Spleen (tissue), 11 donors: ENCODE measurements around the gene CLIC6. TPM values are rescaled to one million over a fixed set of nuclear protein-coding genes. Genes with fewer than 3 reads are reported as not detected.

Experiments
- DNase-seq: peaks from one replicate; pipeline ENCODE4 v3.0.0-alpha.2; 2020
- H3K27ac ChIP-seq, 8 donors: fragments of 200-600 bp; sonication (generic) in 7 of 8; 1 replicate in 4 of 8; 2 replicates in 4 of 8; pipeline versions ENCODE4 v1.5.0 to v1.8.0; 2016 to 2021; ENCODE audit warnings: inconsistent platforms in 4 of 8, mild to moderate bottlenecking in 4 of 8, moderate library complexity in 1 of 8
- H3K27me3 ChIP-seq, 7 donors: fragments of 200-600 bp; sonication (generic) in 6 of 7; replicated peaks in 1 of 7; 1 replicate in 4 of 7; 2 replicates in 3 of 7; pipeline versions ENCODE4 v1.5.0 to v1.8.0; 2016 to 2021; ENCODE audit warnings: inconsistent platforms in 3 of 7, mild to moderate bottlenecking in 1 of 7
- H3K36me3 ChIP-seq, 6 donors: fragments of 200-600 bp; sonication (generic) in 5 of 6; 1 replicate in 4 of 6; 2 replicates in 2 of 6; pipeline versions ENCODE4 v1.5.0 to v1.8.0; 2016 to 2021; ENCODE audit warnings: inconsistent platforms in 2 of 6
- H3K4me1 ChIP-seq, 6 donors: fragments of 200-600 bp; sonication (generic) in 5 of 6; 1 replicate in 3 of 6; 2 replicates in 3 of 6; pipeline versions ENCODE4 v1.5.0 to v1.8.0; 2016 to 2021; ENCODE audit warnings: inconsistent platforms in 3 of 6
- H3K4me3 ChIP-seq, 8 donors: fragments of 200-600 bp; sonication (generic) in 7 of 8; 1 replicate in 4 of 8; 2 replicates in 4 of 8; pipeline versions ENCODE4 v1.5.0 to v1.8.0; 2016 to 2021; ENCODE audit warnings: inconsistent platforms in 4 of 8, mild to moderate bottlenecking in 4 of 8, moderate library complexity in 2 of 8
- H3K9me3 ChIP-seq, 8 donors: fragments of 200-600 bp; sonication (generic) in 7 of 8; 1 replicate in 4 of 8; 2 replicates in 4 of 8; pipeline versions ENCODE4 v1.5.0 to v1.8.0; 2016 to 2021; ENCODE audit warnings: inconsistent platforms in 4 of 8
- POLR2A ChIP-seq, 3 donors: fragments of 450-650 bp; IDR thresholded peaks; one replicate each; pipeline ENCODE4 v1.5.1; 2017; ENCODE audit warnings: antibody characterized with exemption in 3 of 3, mild to moderate bottlenecking in 1 of 3
- POLR2AphosphoS5 ChIP-seq, 3 donors: sonication (generic); formaldehyde crosslinking; IDR thresholded peaks; one replicate each; pipeline ENCODE4 v1.5.1; 2017; ENCODE audit warnings: antibody characterized with exemption in 3 of 3
- WGBS, 5 donors: extraction: QIAGEN DNeasy Blood & Tissue Kit in 3 of 5; methylation state at CpG; one replicate each; pipeline versions ENCODE4 v1.1.5 to v1.1.7; 2013 to 2018; 5-methylcytosine and 5-hydroxymethylcytosine counted together
- intact Hi-C: fragments of 100-400 bp; cut with DNase I; formaldehyde crosslinking; loops from one replicate; pipeline ENCODE4 v1.15.0; 2023; ENCODE audit warnings: low total_unique reads
- polyA plus RNA-seq, 3 donors: library from polyadenylated mRNA; stranded (reverse); fragments of 200-250 nt; gene quantifications; one replicate each; pipeline ENCODE4 v1.2.1, GENCODE V29; 2013
- total RNA-seq, 7 donors: library from RNA; depleted of rRNA in 3 of 7; stranded (reverse); fragments of >200 nt in 3 of 7; fragmentation: NEBNext Ultra II Directional in 4 of 7; extraction: Animal tissue kit (Norgen Biotek cat#: 25700) in 4 of 7; gene quantifications; one replicate each; pipeline versions ENCODE4 v1.1.0 to v1.2.1, GENCODE V29; 2016 to 2021
- TF ChIP-seq, protein P1 (sequence below), 11 experiments: fragments of 200-600 bp in 7 of 11; fragments of 450-650 bp in 4 of 11; sonication (generic) in 4 of 11; IDR thresholded peaks in 8 of 11; conservative IDR thresholded peaks in 3 of 11; 1 replicate in 7 of 11; 2 replicates in 4 of 11; pipeline versions ENCODE4 v1.4.0 to v1.8.0; 2016 to 2021; ENCODE audit warnings: antibody characterized with exemption in 11 of 11, inconsistent platforms in 4 of 11, mild to moderate bottlenecking in 1 of 11
- donor health status: healthy with polysubstance abuse.
- donor health status: DM: no; HTN: no; CAD: no; lungs with moderate emphysema.
- donor health status: DM: no; HTN: no; CAD: no.
- donor health status: Bipolar disorder and iron deficiency.
- donor health status: healthy.
- donor health status: DM: no; HTN: no; CAD: no.
- donor health status: DM: yes; HTN: yes; CAD: no.

CLIC6 gene
- total and polyA plus RNA-seq, 10 donors, result 0.93 to 1.9 (median 1.2) TPM

DNA sequence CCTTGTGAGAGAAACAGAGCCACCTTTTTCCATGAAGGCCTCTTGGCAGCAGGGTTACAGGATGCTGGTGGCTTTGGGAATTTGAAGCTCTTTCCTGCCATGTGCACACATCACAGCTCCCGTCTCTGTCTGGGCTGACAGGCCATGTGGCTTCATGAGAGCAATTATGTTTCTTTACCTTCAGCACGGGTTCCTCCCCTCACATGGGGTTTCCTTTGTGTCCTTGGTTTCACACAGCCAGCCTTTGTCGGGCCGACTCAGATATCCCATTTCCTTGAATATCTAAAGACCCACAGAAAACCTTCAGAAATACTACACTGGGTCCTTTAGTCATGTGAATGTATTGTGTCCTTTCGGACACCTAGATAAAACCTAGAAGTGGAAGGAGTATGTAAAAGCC is 7.1 kb downstream of the CLIC6 start:
- Histone ChIP-seq H3K9me3 (peaks cover 0 to 20% (median 5%) of the 10 kb centered on the region in 8 donors), H3K4me3 (no peak overlapping the region), H3K27ac (no peak overlapping the region), H3K27me3 (peaks cover 0 to 45% (median 25%) of the 10 kb centered on the region in 7 donors), H3K36me3 (no peaks in the 10 kb centered on the region), H3K4me1 (peaks cover 0 to 10% (median 3%) of the 10 kb centered on the region in 6 donors)
- TF ChIP-seq POLR2A (IDR thresholded peaks at IDR 0.05), result no peak
- TF ChIP-seq, protein P1, sequence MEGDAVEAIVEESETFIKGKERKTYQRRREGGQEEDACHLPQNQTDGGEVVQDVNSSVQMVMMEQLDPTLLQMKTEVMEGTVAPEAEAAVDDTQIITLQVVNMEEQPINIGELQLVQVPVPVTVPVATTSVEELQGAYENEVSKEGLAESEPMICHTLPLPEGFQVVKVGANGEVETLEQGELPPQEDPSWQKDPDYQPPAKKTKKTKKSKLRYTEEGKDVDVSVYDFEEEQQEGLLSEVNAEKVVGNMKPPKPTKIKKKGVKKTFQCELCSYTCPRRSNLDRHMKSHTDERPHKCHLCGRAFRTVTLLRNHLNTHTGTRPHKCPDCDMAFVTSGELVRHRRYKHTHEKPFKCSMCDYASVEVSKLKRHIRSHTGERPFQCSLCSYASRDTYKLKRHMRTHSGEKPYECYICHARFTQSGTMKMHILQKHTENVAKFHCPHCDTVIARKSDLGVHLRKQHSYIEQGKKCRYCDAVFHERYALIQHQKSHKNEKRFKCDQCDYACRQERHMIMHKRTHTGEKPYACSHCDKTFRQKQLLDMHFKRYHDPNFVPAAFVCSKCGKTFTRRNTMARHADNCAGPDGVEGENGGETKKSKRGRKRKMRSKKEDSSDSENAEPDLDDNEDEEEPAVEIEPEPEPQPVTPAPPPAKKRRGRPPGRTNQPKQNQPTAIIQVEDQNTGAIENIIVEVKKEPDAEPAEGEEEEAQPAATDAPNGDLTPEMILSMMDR (IDR thresholded peaks at IDR 0.05 in 8 of 11, conservative IDR thresholded peaks at IDR 0.05 in 3 of 11), result no peak
- TF ChIP-seq POLR2AphosphoS5 (IDR thresholded peaks at IDR 0.05), result no peak
- 67 to 90% (median 74%) methylated on average over 5 of the region's 5 CpGs for WGBS, 5 donors
- intact Hi-C loops, result no loop called here
- no peak for DNase-seq

DNA sequence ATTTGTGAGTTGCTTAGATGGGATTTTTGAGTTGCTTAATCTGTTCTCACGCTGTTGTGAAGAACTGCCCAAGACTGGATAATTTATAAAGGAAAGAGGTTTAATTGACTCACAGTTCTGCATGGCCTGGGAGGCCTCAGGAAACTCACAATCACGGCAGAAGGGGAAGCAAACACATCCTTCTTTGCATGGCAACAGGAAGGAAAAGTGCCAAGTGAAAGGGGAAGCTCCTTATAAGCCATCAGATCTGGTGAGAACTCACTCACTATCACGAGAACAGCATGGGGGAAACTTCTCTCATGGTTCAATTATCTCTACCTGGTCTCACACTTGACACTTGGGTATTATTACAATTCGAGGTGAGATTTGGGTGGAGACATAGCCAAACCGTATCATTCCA is 10.3 kb downstream of the CLIC6 start:
- H3K4me3 ChIP-seq, result no peak overlapping the region
- intact Hi-C loops, result no loop called here
- no peak overlapping the region for H3K27ac ChIP-seq
- no peak for DNase-seq
- H3K27me3 ChIP-seq, result peaks cover 0 to 13% (median 0%) of the 10 kb centered on the region in 7 donors
- WGBS, 5 donors, result 35 to 44% (median 37%) methylated on average over 5 of the region's 5 CpGs
- H3K36me3 ChIP-seq, result no peaks in the 10 kb centered on the region
- TF ChIP-seq, protein P1 (IDR thresholded peaks at IDR 0.05 in 8 of 11, conservative IDR thresholded peaks at IDR 0.05 in 3 of 11), result no peak
- TF ChIP-seq POLR2A (IDR thresholded peaks at IDR 0.05), result no peak
- no peak for TF ChIP-seq POLR2AphosphoS5 (IDR thresholded peaks at IDR 0.05)
- H3K4me1 ChIP-seq, result no peaks in the 10 kb centered on the region
- H3K9me3 ChIP-seq, result peaks cover 3 to 41% (median 19%) of the 10 kb centered on the region in 8 donors

DNA sequence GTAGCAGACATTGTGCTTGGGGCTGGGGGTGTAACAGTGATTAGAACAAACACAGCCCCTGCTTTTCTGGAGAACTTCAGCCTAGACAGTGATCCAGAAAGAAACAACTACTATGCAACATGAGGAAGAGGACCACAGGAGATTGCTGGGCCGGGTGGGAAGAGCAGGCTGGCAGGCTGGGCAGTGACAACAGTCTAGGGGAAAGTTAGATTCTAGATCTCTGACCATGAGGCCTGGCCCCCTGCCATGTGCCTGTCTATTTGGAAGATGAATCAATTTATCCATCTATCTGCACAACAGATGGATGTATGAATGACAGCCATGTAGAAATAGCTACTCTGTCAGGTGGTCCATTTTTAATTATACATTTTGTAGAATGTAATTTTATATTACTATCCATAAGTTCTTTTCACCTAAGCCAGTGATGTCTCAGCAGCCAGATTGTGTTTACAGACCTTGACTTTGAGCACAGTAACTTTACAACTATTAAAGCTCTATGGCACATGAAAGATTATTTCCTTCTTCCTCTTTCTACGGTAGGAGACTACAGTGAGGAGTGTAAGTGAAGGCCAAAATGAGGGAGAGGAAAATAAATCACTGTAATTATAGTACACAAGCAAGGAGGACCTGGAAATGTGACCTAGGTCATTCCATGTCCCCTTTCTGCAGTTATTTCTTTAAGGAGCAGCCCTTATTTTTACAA is 15.5 kb downstream of the CLIC6 start:
- no peaks in the 10 kb centered on the region for H3K36me3 ChIP-seq
- no peaks in the 10 kb centered on the region for H3K27me3 ChIP-seq
- H3K4me3 ChIP-seq, result no peak overlapping the region
- 37 to 67% (median 43%) methylated on average over 2 of the region's 2 CpGs for WGBS, 5 donors
- TF ChIP-seq POLR2AphosphoS5 (IDR thresholded peaks at IDR 0.05) (no peak), POLR2A (IDR thresholded peaks at IDR 0.05) (no peak)
- TF ChIP-seq, protein P1 (IDR thresholded peaks at IDR 0.05 in 8 of 11, conservative IDR thresholded peaks at IDR 0.05 in 3 of 11), result no peak
- DNase-seq, result no peak
- intact Hi-C loops, result no loop called here
- no peak overlapping the region for H3K27ac ChIP-seq
- H3K9me3 ChIP-seq, result peaks cover 3 to 37% (median 19%) of the 10 kb centered on the region in 8 donors
- H3K4me1 ChIP-seq, result peaks cover 0 to 6% (median 0%) of the 10 kb centered on the region in 6 donors

DNA sequence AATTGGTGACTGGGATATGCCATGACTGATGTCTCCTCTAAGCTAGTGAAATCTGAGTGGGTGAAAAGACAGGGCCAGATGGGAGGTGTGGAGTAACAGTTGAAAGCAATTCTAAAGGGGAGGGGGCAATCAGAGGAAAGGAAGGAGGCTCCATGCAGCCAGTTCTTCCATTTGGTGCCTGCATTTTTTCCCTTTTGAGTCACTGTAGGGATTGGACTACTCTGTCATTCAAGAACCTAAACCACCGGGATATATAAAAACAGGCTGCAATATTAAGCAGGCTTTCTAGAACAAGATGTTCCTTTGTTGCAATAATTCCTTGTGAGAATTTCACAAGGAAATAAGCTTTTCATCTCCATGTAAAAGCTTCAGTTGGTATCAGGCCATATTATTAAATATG is 18.3 kb downstream of the CLIC6 start:
- TF ChIP-seq POLR2AphosphoS5 (IDR thresholded peaks at IDR 0.05) (no peak), POLR2A (IDR thresholded peaks at IDR 0.05) (no peak)
- TF ChIP-seq, protein P1 (IDR thresholded peaks at IDR 0.05 in 8 of 11, conservative IDR thresholded peaks at IDR 0.05 in 3 of 11), result no peak
- no peak overlapping the region for H3K4me3 ChIP-seq
- H3K27me3 ChIP-seq, result peaks cover 0 to 6% (median 0%) of the 10 kb centered on the region in 7 donors
- intact Hi-C loops, result no loop called here
- DNase-seq, result no peak
- peaks cover 0 to 6% (median 0%) of the 10 kb centered on the region in 6 donors for H3K4me1 ChIP-seq
- no peak overlapping the region for H3K27ac ChIP-seq
- no peaks in the 10 kb centered on the region for H3K36me3 ChIP-seq
- 0 to 87% (median 48%) methylated on average over 1 of the region's 1 CpG for WGBS, 5 donors
- H3K9me3 ChIP-seq, result peaks cover 0 to 10% (median under 1%) of the 10 kb centered on the region in 8 donors
